ENCODE results near the gene DCTD. TPM values are rescaled to one million over a fixed set of nuclear protein-coding genes. Genes with fewer than 3 reads are reported as not detected.
A peak's percentile ranks its signal among the peaks of the same experiment; 100 is the strongest.

The DCTD gene
- total and polyA plus RNA-seq, 2 donors = 40.0 to 65.8 TPM

- no peak for DNase-seq (ENCODE audit: low read depth in 6 of 9, low spot score in 9 of 9)
- Histone ChIP-seq H3K4me1 (ENCODE audit: control insufficient read depth in 2 of 2, insufficient read depth in 2 of 2, low read length in 2 of 2) (peaks cover 0 to 10% of the 10 kb centered on the region in 2 donors), H3K9me3 (ENCODE audit: control insufficient read depth in 2 of 2, insufficient read depth in 1 of 2, low read length in 1 of 2) (peaks cover 0 to 7% of the 10 kb centered on the region in 2 donors), H3K36me3 (ENCODE audit: control insufficient read depth in 2 of 2, insufficient read depth in 2 of 2, low read length in 1 of 2) (no peaks in the 10 kb centered on the region), H3K4me3 (ENCODE audit: low read length in 2 of 2) (no peak overlapping the region), H3K27me3 (ENCODE audit: control insufficient read depth in 2 of 2, insufficient read depth in 1 of 2, low read length in 1 of 2) (no peaks in the 10 kb centered on the region), H3K27ac (ENCODE audit: low read depth in 1 of 2, low read length in 1 of 2) (no peak overlapping the region)
- 97% methylated on average over 6 of the region's 6 CpGs for WGBS
Observed at GRCh38 chr4:182848685-182849084, 68.5 kb downstream of the DCTD start.

DNA sequence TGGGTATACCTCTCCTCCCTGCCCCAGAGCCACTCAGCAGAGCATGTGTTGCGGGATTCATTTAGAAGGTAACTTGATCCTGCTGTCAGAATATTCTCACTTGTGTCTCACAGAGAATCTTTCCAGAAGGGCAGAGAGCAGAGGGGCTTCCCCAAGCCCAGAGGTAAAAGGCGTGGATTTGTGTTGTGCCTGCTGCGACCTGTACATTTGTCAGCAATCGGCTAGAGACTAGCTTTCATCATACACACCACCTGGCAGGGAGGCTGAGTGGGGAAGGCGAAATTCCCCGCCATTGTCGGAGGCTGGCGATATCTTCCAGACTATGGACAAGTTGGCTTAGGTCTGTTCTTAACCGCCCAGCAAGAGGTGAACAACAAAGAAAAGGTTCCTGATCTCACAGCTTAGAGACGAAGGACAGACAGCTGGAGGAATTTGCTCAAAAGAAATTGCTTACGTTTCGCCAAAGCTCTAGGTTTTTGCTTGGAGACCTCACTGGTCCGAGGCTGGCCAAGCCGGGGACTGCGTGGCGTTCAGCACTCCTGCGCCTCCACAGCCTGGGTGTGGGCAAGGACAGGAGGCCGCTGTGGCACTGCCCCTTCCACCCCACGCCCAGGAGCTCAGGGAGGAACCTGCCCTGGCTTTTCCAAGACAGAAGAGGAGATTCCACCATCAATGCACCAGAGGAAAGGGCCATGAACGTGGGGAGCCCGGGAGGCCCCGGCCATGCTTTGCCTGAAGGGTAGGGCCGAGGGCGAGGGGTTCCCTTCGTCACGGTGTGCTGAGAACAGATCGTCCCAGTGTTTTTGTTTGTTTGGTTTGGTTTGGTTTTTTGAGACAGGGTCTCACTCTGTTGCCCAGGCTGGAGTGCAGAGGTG, 69.4 kb downstream of the DCTD start:
- Histone ChIP-seq H3K4me3 (ENCODE audit: low read length in 2 of 2) (no peak overlapping the region), H3K27ac (ENCODE audit: low read depth in 1 of 2, low read length in 1 of 2) (peak overlapping the region in 1 of 2 donors; percentile 41), H3K36me3 (ENCODE audit: control insufficient read depth in 2 of 2, insufficient read depth in 2 of 2, low read length in 1 of 2) (no peaks in the 10 kb centered on the region), H3K27me3 (ENCODE audit: control insufficient read depth in 2 of 2, insufficient read depth in 1 of 2, low read length in 1 of 2) (no peaks in the 10 kb centered on the region), H3K4me1 (ENCODE audit: control insufficient read depth in 2 of 2, insufficient read depth in 2 of 2, low read length in 2 of 2) (peaks cover 0 to 10% of the 10 kb centered on the region in 2 donors), H3K9me3 (ENCODE audit: control insufficient read depth in 2 of 2, insufficient read depth in 1 of 2, low read length in 1 of 2) (peaks cover 0 to 2% of the 10 kb centered on the region in 2 donors)
- WGBS = 95% methylated on average over 27 of the region's 27 CpGs
- DNase-seq (ENCODE audit: low read depth in 6 of 9, low spot score in 9 of 9) = peak in 1 of 9 donors; percentile 29

- no peak overlapping the region for H3K4me3 ChIP-seq (ENCODE audit: low read length in 2 of 2)
- WGBS = 95% methylated on average over 8 of the region's 8 CpGs
- no peaks in the 10 kb centered on the region for H3K36me3 ChIP-seq (ENCODE audit: control insufficient read depth in 2 of 2, insufficient read depth in 2 of 2, low read length in 1 of 2)
- peaks cover 0 to 10% of the 10 kb centered on the region in 2 donors for H3K4me1 ChIP-seq (ENCODE audit: control insufficient read depth in 2 of 2, insufficient read depth in 2 of 2, low read length in 2 of 2)
- no peak for DNase-seq (ENCODE audit: low read depth in 6 of 9, low spot score in 9 of 9)
- H3K27ac ChIP-seq (ENCODE audit: low read depth in 1 of 2, low read length in 1 of 2) = no peak overlapping the region
- H3K9me3 ChIP-seq (ENCODE audit: control insufficient read depth in 2 of 2, insufficient read depth in 1 of 2, low read length in 1 of 2) = no peaks in the 10 kb centered on the region
- no peaks in the 10 kb centered on the region for H3K27me3 ChIP-seq (ENCODE audit: control insufficient read depth in 2 of 2, insufficient read depth in 1 of 2, low read length in 1 of 2)
Observed at GRCh38 chr4:182846036-182846435, 71.2 kb downstream of the DCTD start.

DNA sequence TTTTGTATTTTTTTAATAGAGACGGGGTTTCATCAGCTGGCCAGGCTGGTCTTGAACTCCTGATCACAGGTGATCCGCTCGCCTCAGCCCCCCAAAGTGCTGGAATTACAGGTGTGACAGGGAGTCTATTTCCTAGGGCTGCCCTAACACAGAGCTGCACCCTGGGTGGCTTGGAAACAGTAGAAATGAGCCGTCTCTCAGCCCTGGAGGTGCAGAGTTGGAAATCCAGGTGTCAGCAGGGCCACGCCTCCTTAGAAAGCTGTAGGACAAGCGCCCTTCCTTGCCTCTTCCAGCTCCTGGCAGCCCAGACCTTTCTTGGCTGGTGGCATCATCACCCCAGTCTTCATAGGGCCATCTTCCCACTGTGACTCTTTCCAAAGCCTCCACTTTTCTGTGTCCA, 71.6 kb downstream of the DCTD start:
- H3K27me3 ChIP-seq (ENCODE audit: control insufficient read depth in 2 of 2, insufficient read depth in 1 of 2, low read length in 1 of 2) = no peaks in the 10 kb centered on the region
- H3K36me3 ChIP-seq (ENCODE audit: control insufficient read depth in 2 of 2, insufficient read depth in 2 of 2, low read length in 1 of 2) = no peaks in the 10 kb centered on the region
- H3K4me3 ChIP-seq (ENCODE audit: low read length in 2 of 2) = no peak overlapping the region
- H3K9me3 ChIP-seq (ENCODE audit: control insufficient read depth in 2 of 2, insufficient read depth in 1 of 2, low read length in 1 of 2) = no peaks in the 10 kb centered on the region
- peaks cover 0 to 10% of the 10 kb centered on the region in 2 donors for H3K4me1 ChIP-seq (ENCODE audit: control insufficient read depth in 2 of 2, insufficient read depth in 2 of 2, low read length in 2 of 2)
- H3K27ac ChIP-seq (ENCODE audit: low read depth in 1 of 2, low read length in 1 of 2) = no peak overlapping the region
- no peak for DNase-seq (ENCODE audit: low read depth in 6 of 9, low spot score in 9 of 9)
- WGBS = 95% methylated on average over 6 of the region's 6 CpGs

- Histone ChIP-seq H3K27me3 (ENCODE audit: control insufficient read depth in 2 of 2, insufficient read depth in 1 of 2, low read length in 1 of 2) (no peaks in the 10 kb centered on the region), H3K27ac (ENCODE audit: low read depth in 1 of 2, low read length in 1 of 2) (no peak overlapping the region), H3K4me1 (ENCODE audit: control insufficient read depth in 2 of 2, insufficient read depth in 2 of 2, low read length in 2 of 2) (peaks cover 0 to 10% of the 10 kb centered on the region in 2 donors), H3K9me3 (ENCODE audit: control insufficient read depth in 2 of 2, insufficient read depth in 1 of 2, low read length in 1 of 2) (no peaks in the 10 kb centered on the region), H3K4me3 (ENCODE audit: low read length in 2 of 2) (no peak overlapping the region), H3K36me3 (ENCODE audit: control insufficient read depth in 2 of 2, insufficient read depth in 2 of 2, low read length in 1 of 2) (no peaks in the 10 kb centered on the region)
- 83% methylated on average over 9 of the region's 9 CpGs for WGBS
- no peak for DNase-seq (ENCODE audit: low read depth in 6 of 9, low spot score in 9 of 9)
Observed at GRCh38 chr4:182843808-182844325, 73.3 kb downstream of the DCTD start.

DNA sequence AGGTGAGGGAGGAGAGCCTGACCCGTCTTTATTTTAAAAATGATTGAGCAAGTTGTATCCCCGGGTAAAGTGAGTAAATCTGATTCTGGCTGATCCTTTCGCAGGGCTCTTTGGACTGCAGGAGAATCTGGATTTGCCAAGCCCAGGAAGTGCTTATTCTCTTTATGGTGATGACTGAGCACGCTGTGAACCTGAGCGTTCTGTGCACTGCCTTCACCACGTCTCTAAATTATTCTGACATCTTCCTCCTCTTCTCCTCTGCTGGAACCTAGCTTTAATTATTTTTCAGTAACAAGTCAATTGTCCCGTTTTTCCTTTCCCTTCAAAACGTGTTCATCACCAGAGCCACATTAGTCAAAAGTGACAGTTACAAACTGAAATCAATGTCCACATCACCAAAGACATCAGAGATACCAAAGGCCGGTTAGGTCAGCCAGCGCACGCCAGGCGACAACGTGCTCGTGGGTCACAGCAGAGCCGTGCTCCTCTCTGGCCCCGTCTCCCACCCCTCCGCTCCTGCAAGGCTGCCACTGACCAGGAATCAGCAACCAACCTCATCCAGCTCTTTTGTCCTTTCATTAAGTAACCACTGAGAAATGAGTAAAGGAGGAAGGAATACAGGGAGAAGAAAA, 74.3 kb downstream of the DCTD start:
- WGBS = 74% methylated on average over 17 of the region's 17 CpGs
- Histone ChIP-seq H3K27me3 (ENCODE audit: control insufficient read depth in 2 of 2, insufficient read depth in 1 of 2, low read length in 1 of 2) (no peaks in the 10 kb centered on the region), H3K4me1 (ENCODE audit: control insufficient read depth in 2 of 2, insufficient read depth in 2 of 2, low read length in 2 of 2) (peaks cover 0 to 7% of the 10 kb centered on the region in 2 donors)

DNA sequence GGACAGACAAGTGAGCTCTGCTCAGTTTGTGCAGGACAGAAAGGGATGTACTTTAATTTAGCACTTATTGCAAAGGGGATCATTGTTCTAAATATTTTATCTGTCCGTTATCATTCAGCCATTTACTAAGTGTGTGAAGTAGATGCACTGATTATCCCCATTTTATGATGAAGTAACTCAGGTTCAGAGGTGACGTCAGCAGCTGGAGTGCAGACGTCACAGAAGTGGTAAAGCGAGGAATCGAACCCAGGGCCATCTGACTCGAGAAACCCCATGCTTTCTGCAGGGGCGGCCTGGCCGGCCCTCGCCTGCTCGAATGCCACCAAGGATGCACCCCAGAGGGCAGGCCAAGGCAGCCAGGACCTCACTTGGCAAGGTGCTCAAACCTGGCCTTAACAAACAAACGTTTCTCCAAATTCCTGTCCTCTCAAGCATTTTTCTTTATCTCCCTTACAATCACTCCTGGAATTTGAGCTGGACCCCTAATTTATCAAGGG, 75.0 kb downstream of the DCTD start:
- Histone ChIP-seq H3K9me3 (ENCODE audit: control insufficient read depth in 2 of 2, insufficient read depth in 1 of 2, low read length in 1 of 2) (no peaks in the 10 kb centered on the region), H3K36me3 (ENCODE audit: control insufficient read depth in 2 of 2, insufficient read depth in 2 of 2, low read length in 1 of 2) (no peaks in the 10 kb centered on the region), H3K27me3 (ENCODE audit: control insufficient read depth in 2 of 2, insufficient read depth in 1 of 2, low read length in 1 of 2) (no peaks in the 10 kb centered on the region), H3K27ac (ENCODE audit: low read depth in 1 of 2, low read length in 1 of 2) (no peak overlapping the region), H3K4me1 (ENCODE audit: control insufficient read depth in 2 of 2, insufficient read depth in 2 of 2, low read length in 2 of 2) (peaks cover 0 to 7% of the 10 kb centered on the region in 2 donors), H3K4me3 (ENCODE audit: low read length in 2 of 2) (no peak overlapping the region)
- WGBS = 92% methylated on average over 11 of the region's 11 CpGs
- DNase-seq (ENCODE audit: low read depth in 6 of 9, low spot score in 9 of 9) = no peak

More for the DNA sequence above, 74.3 kb downstream of the DCTD start:
- Histone ChIP-seq H3K9me3 (ENCODE audit: control insufficient read depth in 2 of 2, insufficient read depth in 1 of 2, low read length in 1 of 2) (no peaks in the 10 kb centered on the region), H3K36me3 (ENCODE audit: control insufficient read depth in 2 of 2, insufficient read depth in 2 of 2, low read length in 1 of 2) (no peaks in the 10 kb centered on the region), H3K4me3 (ENCODE audit: low read length in 2 of 2) (no peak overlapping the region), H3K27ac (ENCODE audit: low read depth in 1 of 2, low read length in 1 of 2) (no peak overlapping the region)
- no peak for DNase-seq (ENCODE audit: low read depth in 6 of 9, low spot score in 9 of 9)

DNA sequence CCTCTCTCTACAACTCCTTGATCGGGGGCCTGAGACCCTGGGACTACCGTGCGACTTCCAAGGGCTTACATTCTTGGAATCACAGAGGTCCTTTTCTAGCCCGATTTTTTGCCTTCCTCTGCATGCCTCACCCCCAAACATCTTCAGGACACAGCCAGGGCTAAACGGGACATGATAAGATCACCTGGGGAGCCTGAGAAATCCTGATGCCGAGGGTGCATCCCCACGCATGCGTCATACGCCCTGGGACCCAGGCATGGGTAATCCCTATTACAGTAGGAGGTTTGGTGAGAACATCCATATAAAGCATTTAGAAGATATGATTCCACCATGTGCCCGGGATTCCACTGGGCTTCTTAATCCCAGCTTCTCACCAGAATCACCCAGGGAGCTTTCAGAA, 77.1 kb downstream of the DCTD start:
- Histone ChIP-seq H3K27me3 (ENCODE audit: control insufficient read depth in 2 of 2, insufficient read depth in 1 of 2, low read length in 1 of 2) (no peaks in the 10 kb centered on the region), H3K36me3 (ENCODE audit: control insufficient read depth in 2 of 2, insufficient read depth in 2 of 2, low read length in 1 of 2) (no peaks in the 10 kb centered on the region), H3K27ac (ENCODE audit: low read depth in 1 of 2, low read length in 1 of 2) (no peak overlapping the region), H3K4me3 (ENCODE audit: low read length in 2 of 2) (no peak overlapping the region), H3K4me1 (ENCODE audit: control insufficient read depth in 2 of 2, insufficient read depth in 2 of 2, low read length in 2 of 2) (peaks cover 0 to 7% of the 10 kb centered on the region in 2 donors), H3K9me3 (ENCODE audit: control insufficient read depth in 2 of 2, insufficient read depth in 1 of 2, low read length in 1 of 2) (no peaks in the 10 kb centered on the region)
- no peak for DNase-seq (ENCODE audit: low read depth in 6 of 9, low spot score in 9 of 9)
- WGBS = 91% methylated on average over 10 of the region's 10 CpGs

All from thymus (tissue), 11 donors.